Measurements from ENCODE around the gene SDF2L1. TPM values are rescaled to one million over a fixed set of nuclear protein-coding genes. Genes with fewer than 3 reads are reported as not detected.
A peak's percentile ranks its signal among the peaks of the same experiment; 100 is the strongest.

Gene SDF2L1
- total RNA-seq, 2 experiments from 2014 or later, result 60.5 to 66.8 TPM

DNA sequence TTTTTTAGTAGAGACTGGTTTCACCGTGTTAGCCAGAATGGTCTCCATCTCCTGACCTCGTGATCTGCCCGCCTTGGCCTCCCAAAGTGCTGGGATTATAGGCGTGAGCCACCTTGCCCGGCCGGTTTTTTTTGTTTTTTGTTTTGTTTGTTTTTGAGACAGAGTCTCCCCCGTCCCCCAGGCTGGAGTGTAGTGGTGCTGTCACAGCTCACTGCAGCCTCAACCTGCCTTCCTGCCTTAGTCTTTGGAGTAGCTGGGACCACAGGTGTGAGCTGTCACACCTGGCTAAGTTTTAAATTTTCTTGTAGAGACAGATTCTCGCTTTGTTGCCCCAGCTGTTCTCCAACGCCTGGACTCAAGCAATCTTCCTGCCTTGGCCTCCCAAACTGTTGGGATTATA, 26.9 kb downstream of the SDF2L1 start:
- peak overlapping the region; percentile 71 for H3K27ac ChIP-seq (ENCODE audit: low read depth, low read length, poor library complexity, severe bottlenecking)
- peak overlapping the region; percentile 24 for H3K4me3 ChIP-seq (ENCODE audit: low read depth, low read length, poor library complexity, severe bottlenecking)
- peaks cover 46% of the 10 kb centered on the region for H3K79me2 ChIP-seq (ENCODE audit: insufficient read depth, low read depth, low read length)
- no peaks in the 10 kb centered on the region for H4K20me1 ChIP-seq (ENCODE audit: insufficient read depth, low read length)
- no TSS peak for BruUV-seq (replicated peaks)
- H3K9me3 ChIP-seq (ENCODE audit: low read length), result no peaks in the 10 kb centered on the region
- ChIA-PET CTCF (ENCODE audit: unreplicated experiment) (no interaction called here), POLR2A (interaction anchor here (0.5 to 1.0 kb wide), 2 partner anchors 29 to 104 kb away, joined by 3 to 5 read pairs; no protein-coding TSS in a partner anchor)
- intact Hi-C loops (cut with micrococcal nuclease; ENCODE audit: unreplicated experiment), result loop anchor here (5.0 kb wide), 1 partner anchor 38 kb away; no protein-coding TSS in a partner anchor
- no peak overlapping the region for H2AFZ ChIP-seq (ENCODE audit: low read length)
- H3K4me2 ChIP-seq (ENCODE audit: low read length), result peak overlapping the region; percentile 68
- H3K4me1 ChIP-seq (ENCODE audit: insufficient read depth, low read length, poor library complexity, severe bottlenecking), result peaks cover 65% of the 10 kb centered on the region
- no peaks in the 10 kb centered on the region for H3K9me2 ChIP-seq (ENCODE audit: insufficient read depth, low read length)
- DNase-seq (ENCODE audit: low spot score), result peak; percentile 80
- H3K36me3 ChIP-seq (ENCODE audit: insufficient read depth, low read length), result peaks cover 50% of the 10 kb centered on the region
- no peak for TF ChIP-seq EZH2phosphoT487 (IDR thresholded peaks at IDR 0.05; ENCODE audit: borderline replicate concordance, low read depth, low read length)
- TF ChIP-seq, protein P1, sequence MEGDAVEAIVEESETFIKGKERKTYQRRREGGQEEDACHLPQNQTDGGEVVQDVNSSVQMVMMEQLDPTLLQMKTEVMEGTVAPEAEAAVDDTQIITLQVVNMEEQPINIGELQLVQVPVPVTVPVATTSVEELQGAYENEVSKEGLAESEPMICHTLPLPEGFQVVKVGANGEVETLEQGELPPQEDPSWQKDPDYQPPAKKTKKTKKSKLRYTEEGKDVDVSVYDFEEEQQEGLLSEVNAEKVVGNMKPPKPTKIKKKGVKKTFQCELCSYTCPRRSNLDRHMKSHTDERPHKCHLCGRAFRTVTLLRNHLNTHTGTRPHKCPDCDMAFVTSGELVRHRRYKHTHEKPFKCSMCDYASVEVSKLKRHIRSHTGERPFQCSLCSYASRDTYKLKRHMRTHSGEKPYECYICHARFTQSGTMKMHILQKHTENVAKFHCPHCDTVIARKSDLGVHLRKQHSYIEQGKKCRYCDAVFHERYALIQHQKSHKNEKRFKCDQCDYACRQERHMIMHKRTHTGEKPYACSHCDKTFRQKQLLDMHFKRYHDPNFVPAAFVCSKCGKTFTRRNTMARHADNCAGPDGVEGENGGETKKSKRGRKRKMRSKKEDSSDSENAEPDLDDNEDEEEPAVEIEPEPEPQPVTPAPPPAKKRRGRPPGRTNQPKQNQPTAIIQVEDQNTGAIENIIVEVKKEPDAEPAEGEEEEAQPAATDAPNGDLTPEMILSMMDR (conservative IDR thresholded peaks at IDR 0.05; ENCODE audit: low read length), result no peak

GRCh38 chr22:21672107-21672629, 30.1 kb downstream of the SDF2L1 start:
- Histone ChIP-seq H3K27ac (ENCODE audit: low read depth, low read length, poor library complexity, severe bottlenecking) (peak overlapping the region; percentile 71), H3K4me2 (ENCODE audit: low read length) (peak overlapping the region; percentile 68), H3K4me3 (ENCODE audit: low read depth, low read length, poor library complexity, severe bottlenecking) (no peak overlapping the region), H3K36me3 (ENCODE audit: insufficient read depth, low read length) (peaks cover 77% of the 10 kb centered on the region), H2AFZ (ENCODE audit: low read length) (no peak overlapping the region), H3K9me2 (ENCODE audit: insufficient read depth, low read length) (no peaks in the 10 kb centered on the region), H3K79me2 (ENCODE audit: insufficient read depth, low read depth, low read length) (peaks cover 35% of the 10 kb centered on the region), H4K20me1 (ENCODE audit: insufficient read depth, low read length) (no peaks in the 10 kb centered on the region), H3K4me1 (ENCODE audit: insufficient read depth, low read length, poor library complexity, severe bottlenecking) (peaks cover 53% of the 10 kb centered on the region), H3K9me3 (ENCODE audit: low read length) (no peaks in the 10 kb centered on the region)
- BruUV-seq (replicated peaks), result no TSS peak
- intact Hi-C loops (cut with micrococcal nuclease; ENCODE audit: unreplicated experiment), result no loop called here
- DNase-seq (ENCODE audit: low spot score), result peak; percentile 37
- POLR2A ChIA-PET, result interaction anchor here (0.7 kb wide), 1 partner anchor 42 kb away, joined by 3 read pairs; no protein-coding TSS in a partner anchor
- CTCF ChIA-PET (ENCODE audit: unreplicated experiment), result no interaction called here
- TF ChIP-seq, protein P1 (conservative IDR thresholded peaks at IDR 0.05; ENCODE audit: low read length), result peak; percentile 39; the same call in 1 of the 2 replicates
- no peak for TF ChIP-seq EZH2phosphoT487 (IDR thresholded peaks at IDR 0.05; ENCODE audit: borderline replicate concordance, low read depth, low read length)

- H4K20me1 ChIP-seq (ENCODE audit: insufficient read depth, low read length), result no peaks in the 10 kb centered on the region
- CTCF ChIA-PET (ENCODE audit: unreplicated experiment), result no interaction called here
- H3K4me1 ChIP-seq (ENCODE audit: insufficient read depth, low read length, poor library complexity, severe bottlenecking), result peaks cover 41% of the 10 kb centered on the region
- POLR2A ChIA-PET, result no interaction called here
- no peak overlapping the region for H3K27ac ChIP-seq (ENCODE audit: low read depth, low read length, poor library complexity, severe bottlenecking)
- TF ChIP-seq, protein P1 (conservative IDR thresholded peaks at IDR 0.05; ENCODE audit: low read length), result 0 out of 2 replicates have a peak, but pooled peaks have one; percentile 9
- TF ChIP-seq EZH2phosphoT487 (IDR thresholded peaks at IDR 0.05; ENCODE audit: borderline replicate concordance, low read depth, low read length), result no peak
- no peak for DNase-seq (ENCODE audit: low spot score)
- no peak overlapping the region for H3K4me2 ChIP-seq (ENCODE audit: low read length)
- no peak overlapping the region for H2AFZ ChIP-seq (ENCODE audit: low read length)
- H3K9me3 ChIP-seq (ENCODE audit: low read length), result no peaks in the 10 kb centered on the region
- intact Hi-C loops (cut with micrococcal nuclease; ENCODE audit: unreplicated experiment), result no loop called here
- H3K9me2 ChIP-seq (ENCODE audit: insufficient read depth, low read length), result no peaks in the 10 kb centered on the region
- peaks cover 22% of the 10 kb centered on the region; the same call in 1 of the 2 replicates for H3K79me2 ChIP-seq (ENCODE audit: insufficient read depth, low read depth, low read length)
- no peak overlapping the region for H3K4me3 ChIP-seq (ENCODE audit: low read depth, low read length, poor library complexity, severe bottlenecking)
- peaks cover 82% of the 10 kb centered on the region for H3K36me3 ChIP-seq (ENCODE audit: insufficient read depth, low read length)
- BruUV-seq (replicated peaks), result no TSS peak
Observed at GRCh38 chr22:21673534-21674321, 31.6 kb downstream of the SDF2L1 start.
